CD4-positive, alpha-beta T cell treated with Interleukin-17A for 4 hours (primary cell): ENCODE results near the gene PRKCA.
A peak's percentile ranks its signal among the peaks of the same experiment; 100 is the strongest.
"Not testable (repeated sequence)": the region's sequence is repeated elsewhere in the genome, so short reads cannot be mapped to it uniquely, and the experiment has no call there.

Experiments
- DNase-seq: peaks from one replicate; pipeline ENCODE4 v3.0.0-alpha.2; 2020; ENCODE audit warnings: mixed read lengths

Gene PRKCA

GRCh38 chr17:66702106-66702936 lies 399.9 kb downstream of the PRKCA start:
- DNase-seq, result no peak

DNA sequence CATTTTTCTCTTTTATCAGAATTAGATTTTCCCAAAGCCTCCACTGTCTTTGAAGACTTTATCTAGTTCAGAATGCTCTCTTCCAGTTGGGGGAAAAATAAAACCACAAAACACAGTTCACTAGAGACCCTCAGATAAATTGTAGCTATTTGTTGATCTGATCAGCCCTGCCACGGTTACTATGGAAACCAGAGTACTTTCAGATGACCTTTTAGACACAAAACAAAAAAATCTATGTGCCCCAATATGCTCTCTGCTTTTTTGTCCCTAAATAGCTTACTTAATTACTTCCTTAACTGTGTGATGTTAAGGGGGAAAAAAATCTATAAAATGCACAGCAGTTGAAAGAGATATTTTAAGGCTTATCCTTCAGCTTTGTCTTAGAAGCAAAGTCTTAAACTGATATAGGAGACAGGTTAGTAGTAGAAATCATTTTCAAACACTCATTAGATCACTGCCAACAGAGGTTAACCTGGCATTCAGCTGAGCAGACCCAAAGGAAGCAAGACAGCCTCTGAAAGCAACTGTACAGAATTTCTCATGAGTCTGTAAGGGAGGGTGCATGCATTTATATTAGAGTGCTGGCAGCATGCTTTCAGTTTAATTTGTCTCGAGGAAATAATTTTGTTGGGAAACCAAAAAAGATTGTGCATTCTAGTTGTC lies 402.6 kb downstream of the PRKCA start:
- DNase-seq, result no peak

DNA sequence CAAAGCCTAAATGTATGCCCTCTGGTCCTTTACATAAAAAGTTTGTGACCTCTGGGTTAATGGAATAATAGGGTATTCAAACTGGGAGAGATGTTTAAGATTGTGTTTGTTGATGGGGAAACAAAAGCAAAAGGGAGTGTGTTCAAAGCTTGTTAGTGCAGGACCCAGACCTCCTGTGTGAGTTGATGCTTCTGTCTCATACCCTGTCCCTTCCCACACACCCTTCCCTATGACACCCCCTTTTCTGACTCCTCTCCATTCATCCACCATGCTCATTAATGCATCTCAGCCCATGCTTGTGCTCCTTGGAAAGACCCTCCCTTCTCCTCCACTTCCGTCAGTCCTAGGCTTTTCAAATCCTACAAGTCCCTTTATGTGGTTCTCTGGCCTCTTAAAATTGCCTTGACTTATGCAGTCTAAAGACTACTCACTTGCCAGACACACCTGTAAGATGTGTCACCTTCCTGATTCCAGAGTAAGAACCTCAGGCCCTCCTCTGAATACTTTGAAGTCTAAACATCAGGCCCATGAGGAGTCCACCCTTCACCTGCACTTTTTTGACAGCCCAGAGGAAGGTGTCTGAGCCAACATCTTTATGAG lies 404.5 kb downstream of the PRKCA start:
- no peak for DNase-seq

GRCh38 chr17:66711401-66711800 lies 409.0 kb downstream of the PRKCA start:
- no peak for DNase-seq

DNA sequence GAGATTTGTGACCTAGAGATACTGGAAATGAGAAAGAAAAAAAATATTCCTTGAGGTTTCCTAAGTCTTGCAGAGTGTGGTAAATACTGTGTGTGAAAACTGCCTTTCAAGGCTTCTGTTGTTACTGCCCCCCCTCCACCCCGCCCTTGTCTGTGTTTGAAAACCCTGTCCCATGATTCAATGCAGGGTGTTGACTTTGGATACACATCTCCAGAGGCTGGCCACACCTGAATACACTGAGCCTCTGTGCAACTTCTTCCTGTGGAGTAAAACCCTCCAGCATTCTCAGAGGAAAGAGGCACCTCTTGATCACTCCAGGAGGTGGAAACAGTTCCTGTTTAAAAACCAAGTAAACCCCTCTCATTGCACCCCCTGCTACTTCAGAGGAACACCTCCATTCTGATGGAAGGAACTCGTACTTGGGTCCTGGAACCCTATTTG lies 409.5 kb downstream of the PRKCA start:
- DNase-seq, result peak; percentile 12

GRCh38 chr17:66712453-66712852 lies 410.0 kb downstream of the PRKCA start:
- DNase-seq, result no peak

DNA sequence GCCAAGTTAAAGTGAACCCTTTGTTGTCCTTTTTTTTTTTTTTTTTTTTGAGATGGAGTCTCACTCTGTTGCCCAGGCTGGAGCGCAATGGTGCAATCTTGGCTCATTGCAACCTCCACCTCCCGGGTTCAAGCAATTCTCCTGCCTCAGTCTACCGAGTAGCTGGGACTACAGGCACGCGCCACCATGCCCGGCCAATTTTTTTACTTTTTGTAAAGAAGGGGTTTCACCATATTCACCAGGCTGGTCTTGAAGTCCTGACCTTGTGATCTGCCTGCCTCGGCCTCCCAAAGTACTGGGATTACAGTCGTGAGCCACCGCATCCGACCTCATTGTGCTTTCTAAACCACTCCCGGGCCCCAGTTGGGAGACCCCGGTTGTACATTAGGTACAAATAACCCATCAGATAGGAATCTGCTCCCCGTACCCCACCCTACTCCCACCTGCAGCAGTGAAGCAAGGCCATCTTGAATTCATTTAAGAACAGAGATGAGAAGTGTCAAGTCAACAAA lies 410.7 kb downstream of the PRKCA start:
- DNase-seq, result not testable (repeated sequence)

- peak; percentile 19 for DNase-seq
Observed at GRCh38 chr17:66713533-66714042, 411.2 kb downstream of the PRKCA start.

DNA sequence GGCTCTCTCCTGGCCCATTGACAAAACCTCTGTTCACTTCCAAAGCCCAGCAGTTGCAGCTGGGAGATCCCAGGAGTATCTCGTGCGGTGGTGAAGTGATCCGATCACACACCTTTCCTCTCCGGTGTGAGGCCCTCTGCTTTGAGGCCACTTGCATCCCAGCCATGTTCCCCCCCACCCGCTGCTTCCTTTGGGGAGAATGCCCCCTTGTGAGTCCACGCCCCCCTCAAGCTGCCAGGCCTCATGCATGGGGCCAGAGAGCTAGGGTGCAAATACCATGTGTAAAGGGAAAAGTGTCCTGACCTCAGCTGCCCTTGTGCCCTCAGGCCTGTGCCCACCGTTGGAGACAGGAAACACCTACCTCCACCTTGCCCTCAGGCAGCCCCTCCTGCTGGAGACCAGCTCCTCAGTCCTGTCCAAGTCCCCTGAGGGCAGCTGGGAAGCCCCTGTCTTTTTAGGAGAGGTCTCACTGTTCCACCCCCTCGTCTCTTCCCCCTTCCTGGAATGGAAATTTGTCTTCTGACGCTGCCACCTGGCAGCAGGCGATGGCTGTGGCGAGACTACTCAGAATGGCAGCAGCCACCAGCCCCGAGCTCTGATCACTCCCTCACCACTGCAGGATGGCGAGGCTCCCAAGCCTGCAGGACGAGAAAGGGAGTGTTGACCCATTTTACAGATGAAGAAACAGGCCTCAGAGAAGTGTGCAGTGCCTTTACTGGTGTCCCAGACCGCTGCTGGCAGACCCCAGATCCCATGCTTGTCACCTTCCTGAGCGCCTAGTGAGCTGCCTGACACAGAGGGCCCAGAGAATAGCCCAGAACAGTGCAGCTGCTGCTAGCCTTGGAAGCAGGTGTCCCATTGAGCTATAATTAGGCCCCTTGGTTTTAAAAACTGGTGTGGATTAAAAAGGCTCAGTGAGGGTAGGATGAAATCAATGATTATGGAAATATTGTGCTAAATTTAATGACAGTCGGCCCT lies 411.9 kb downstream of the PRKCA start:
- DNase-seq, result no peak

GRCh38 chr17:66715076-66715675 lies 412.8 kb downstream of the PRKCA start:
- DNase-seq, result no peak

DNA sequence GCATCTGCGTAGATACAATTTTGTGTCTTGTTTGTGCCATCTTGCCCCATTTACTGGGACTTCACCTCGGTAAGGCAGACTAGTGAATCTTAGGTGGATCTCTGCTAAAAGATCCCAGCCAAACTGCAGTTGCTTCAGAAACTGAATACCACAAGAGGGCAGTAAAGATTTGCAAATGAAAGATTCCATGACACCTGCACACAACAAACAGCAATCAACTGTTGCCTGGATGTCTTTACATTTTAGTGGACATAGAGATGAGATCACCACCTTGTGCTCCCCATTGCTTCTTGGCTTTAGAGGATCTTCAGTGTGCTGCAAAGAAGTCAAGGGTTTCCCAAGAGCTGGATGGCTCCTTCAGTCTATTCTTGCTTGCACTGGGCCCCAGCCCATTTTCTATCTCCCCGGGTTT lies 413.3 kb downstream of the PRKCA start:
- DNase-seq, result no peak

DNA sequence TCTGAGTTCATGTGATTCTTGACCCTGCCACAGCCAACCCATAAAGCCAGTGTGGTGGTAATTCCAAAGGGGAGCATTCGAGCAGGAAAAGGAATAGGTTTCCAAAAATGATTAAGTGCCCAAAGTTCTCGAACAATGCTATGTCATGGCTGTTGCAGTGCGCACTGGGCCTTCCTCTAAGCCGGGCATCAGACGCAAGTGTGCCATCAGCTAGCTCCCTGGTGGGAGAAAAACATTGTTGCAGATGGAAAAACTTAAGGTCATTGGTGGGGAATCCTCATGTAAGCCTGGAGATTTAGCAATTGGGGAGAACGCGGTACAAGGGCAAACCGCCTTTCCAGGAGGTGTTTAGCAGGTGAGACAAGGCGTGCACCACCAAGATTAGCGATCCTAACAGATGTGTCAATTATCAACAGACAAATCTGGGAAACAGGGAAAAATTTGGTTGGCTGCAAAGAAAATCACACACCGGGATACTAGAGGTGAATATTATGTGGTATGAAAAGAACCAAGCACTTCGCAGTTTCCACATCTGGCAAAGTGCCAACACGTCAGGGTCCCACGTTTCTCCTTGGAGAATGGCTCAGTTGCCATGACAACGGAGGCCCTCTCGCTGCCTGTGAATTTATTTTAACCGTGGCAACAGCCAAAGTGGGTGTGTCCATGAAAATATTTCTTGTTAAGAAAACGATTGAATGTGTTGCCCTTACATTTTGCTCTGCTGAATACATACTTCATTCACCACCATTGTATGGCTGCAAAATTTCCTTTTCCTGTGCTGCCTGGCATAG lies 414.0 kb downstream of the PRKCA start:
- no peak for DNase-seq

DNA sequence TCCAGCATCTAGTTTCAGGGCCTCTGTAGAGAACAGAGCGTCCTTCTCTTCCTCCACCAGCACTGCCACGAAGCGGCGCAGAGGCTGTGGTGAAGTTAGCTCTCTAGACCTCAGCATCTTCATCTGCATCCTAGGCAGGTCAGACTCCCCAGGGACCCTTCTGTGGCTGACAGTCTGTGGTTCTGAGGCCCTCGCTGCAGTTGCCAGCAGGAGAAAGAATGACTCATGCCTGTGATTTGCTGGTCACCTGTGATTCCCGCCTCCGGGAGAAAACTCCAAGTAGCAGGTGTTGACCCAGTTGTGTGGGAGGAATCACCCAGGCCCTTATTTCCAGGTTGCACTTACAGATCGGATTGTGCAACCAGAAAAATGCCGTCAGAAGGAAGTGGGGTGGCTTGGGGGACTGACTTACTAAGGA lies 415.2 kb downstream of the PRKCA start:
- DNase-seq, result no peak

DNA sequence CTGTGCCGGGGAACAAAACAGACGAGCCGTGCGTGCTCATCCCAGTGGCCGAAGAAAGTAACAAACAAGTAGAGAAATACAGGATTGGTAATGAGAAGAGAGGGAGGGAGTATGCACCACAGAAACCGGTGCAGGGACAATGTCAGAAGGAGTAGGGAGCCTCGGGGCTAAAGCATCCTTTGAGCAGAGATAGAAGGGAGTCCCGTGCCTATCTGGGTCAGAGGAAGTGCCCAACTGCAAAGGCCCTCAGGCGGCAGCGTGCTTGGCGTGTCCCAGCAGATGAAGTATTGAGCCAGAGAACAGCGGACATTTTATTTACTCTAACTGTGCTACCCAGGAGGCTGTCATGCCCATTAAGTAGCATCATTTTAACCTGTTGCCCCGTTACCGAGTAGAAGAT lies 417.6 kb downstream of the PRKCA start:
- DNase-seq, result no peak

DNA sequence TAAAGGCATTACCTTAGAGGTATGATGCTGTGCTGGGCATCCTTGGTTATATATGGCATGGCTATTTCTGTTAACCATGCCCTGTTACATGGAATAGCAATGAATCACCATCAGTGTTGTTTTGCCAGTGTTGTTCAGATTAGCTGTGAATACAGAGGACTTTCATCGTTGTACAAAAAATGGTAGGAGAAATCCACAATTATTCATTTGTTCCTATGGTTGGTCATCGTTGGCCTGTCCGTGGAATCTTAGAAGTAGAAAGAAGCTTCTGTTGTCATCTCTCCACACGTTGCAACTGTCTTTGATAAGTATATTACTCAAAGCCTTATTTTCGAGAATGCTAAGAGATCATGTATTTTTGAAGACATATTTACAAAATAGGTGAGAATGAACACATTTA lies 418.2 kb downstream of the PRKCA start:
- DNase-seq, result no peak

- no peak for DNase-seq
Observed at GRCh38 chr17:66722341-66722740, 419.9 kb downstream of the PRKCA start.

DNA sequence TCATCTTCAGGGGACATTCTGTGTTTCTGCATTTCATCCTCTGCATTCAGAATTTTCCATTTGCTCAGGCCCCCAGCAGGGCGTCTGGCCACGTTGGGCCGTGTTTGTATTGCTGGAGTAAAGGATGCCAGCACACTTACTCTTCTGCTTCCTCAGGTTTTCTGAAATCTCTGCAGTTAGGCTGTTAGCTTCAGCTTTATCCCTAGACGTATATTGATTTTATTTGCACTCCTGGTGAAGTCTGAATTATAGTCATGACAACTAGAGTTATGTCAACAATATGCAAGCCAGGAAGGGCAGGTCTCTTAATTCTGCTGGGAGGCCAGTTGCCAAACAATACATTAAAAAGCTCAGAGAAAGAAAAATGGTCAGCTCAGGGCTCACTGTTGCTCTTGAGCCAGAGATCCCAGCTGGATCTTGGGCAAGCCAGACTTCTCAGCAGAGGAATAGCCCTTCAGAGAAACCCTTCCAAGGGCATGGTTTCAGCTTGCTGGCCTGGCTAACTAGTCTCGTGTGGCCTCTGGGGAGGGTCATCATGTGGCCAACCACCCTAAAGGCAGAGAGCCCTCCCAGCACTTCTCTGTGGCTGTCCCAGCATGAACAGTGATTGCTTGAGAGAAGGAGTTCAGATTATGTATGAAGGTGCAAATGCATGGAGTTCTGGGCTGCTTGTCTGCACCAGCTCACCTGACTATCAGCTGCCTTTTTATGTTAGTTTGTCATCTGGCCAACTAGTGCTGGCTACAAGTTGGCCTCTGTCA lies 422.3 kb downstream of the PRKCA start:
- no peak for DNase-seq

GRCh38 chr17:66725438-66725837 lies 423.0 kb downstream of the PRKCA start:
- DNase-seq, result not testable (repeated sequence)

DNA sequence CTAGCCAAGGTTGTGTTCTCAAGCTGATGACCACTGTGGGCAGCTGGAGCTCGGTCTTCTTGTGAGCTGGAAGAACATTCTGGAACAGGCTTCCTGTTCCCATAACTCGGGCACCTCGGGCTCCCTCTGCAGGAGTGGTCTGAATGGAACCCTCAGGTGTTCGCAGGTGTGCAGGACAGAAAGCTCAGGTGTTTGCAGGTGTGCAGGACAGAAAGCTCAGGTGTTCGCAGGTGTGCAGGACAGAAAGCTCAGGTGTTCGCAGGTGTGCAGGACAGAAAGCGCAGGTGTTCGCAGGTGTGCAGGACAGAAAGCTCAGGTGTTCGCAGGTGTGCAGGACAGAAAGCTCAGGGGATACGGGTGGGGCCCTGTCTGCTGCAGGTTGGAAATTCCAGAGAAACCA lies 423.5 kb downstream of the PRKCA start:
- no peak for DNase-seq

DNA sequence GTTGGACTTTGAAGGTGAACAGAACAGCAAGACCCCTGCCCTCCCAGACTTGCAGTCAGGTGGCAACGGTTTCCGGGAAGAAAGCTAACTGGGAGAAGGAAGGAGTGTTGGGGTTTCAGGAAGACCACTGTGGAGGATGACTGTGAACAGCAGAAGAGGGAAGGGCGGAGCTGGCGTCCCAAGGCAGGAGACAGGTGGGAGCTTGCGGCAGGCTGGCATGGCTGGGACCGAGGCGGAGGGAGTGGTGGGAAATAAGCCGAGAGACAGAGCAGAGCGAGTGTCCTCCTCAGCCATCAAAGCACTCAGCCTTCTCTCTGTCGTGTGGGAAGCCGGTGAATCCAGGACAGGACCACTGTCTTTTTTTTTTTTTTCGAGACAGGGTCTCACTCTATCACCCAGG lies 424.0 kb downstream of the PRKCA start:
- DNase-seq, result no peak
